Measurements from ENCODE around the gene PER3. TPM values are rescaled to one million over a fixed set of nuclear protein-coding genes. Genes with fewer than 3 reads are reported as not detected.

The PER3 gene
- total and polyA plus RNA-seq, 2 donors from 2014 or later: 5.1 to 23.8 TPM

DNA sequence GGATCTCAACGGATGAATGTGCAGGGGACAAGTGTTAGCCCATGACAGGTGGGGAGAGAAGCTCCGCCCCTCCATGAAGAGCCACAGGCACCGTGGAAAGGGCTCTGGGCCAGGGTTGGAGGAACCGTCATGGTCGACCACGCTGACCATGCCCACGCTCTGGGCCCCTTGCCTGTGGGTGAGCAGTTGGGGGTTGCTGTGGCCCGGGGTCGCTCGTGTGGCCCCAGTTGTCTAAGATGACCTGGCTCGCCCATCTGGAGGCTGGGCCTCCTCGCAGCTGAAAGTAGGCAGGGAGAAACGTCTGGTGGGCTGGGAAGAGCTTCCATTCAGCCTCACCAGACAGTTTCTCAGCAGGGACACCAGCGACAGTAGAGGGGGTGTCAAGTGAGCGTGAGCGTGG, 81.9 kb downstream of the PER3 start:
- no peaks in the 10 kb centered on the region for H3K9me3 ChIP-seq (ENCODE audit: control insufficient read depth in 2 of 3, insufficient read depth in 1 of 3, low read length in 3 of 3)
- no peak overlapping the region for H3K4me3 ChIP-seq (ENCODE audit: low read length in 3 of 3)
- intact Hi-C loops (cut with DNase I): no loop called here
- FAIRE-seq (no peak), DNase-seq (no peak)
- no peak overlapping the region for H3K27ac ChIP-seq (ENCODE audit: low read depth in 2 of 2, low read length in 2 of 2)
- H3K27me3 ChIP-seq (ENCODE audit: control insufficient read depth, insufficient read depth, low read length): no peaks in the 10 kb centered on the region
- no peaks in the 10 kb centered on the region for H3K4me1 ChIP-seq (ENCODE audit: control insufficient read depth in 2 of 3, insufficient read depth in 2 of 3, low read depth in 1 of 3, low read length in 3 of 3)
- no peaks in the 10 kb centered on the region for H3K36me3 ChIP-seq (ENCODE audit: control insufficient read depth in 2 of 3, insufficient read depth in 3 of 3, low read length in 3 of 3)
- no peak overlapping the region for H3K9ac ChIP-seq (ENCODE audit: low read length in 3 of 3)
- TF ChIP-seq, protein P1, sequence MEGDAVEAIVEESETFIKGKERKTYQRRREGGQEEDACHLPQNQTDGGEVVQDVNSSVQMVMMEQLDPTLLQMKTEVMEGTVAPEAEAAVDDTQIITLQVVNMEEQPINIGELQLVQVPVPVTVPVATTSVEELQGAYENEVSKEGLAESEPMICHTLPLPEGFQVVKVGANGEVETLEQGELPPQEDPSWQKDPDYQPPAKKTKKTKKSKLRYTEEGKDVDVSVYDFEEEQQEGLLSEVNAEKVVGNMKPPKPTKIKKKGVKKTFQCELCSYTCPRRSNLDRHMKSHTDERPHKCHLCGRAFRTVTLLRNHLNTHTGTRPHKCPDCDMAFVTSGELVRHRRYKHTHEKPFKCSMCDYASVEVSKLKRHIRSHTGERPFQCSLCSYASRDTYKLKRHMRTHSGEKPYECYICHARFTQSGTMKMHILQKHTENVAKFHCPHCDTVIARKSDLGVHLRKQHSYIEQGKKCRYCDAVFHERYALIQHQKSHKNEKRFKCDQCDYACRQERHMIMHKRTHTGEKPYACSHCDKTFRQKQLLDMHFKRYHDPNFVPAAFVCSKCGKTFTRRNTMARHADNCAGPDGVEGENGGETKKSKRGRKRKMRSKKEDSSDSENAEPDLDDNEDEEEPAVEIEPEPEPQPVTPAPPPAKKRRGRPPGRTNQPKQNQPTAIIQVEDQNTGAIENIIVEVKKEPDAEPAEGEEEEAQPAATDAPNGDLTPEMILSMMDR (IDR thresholded peaks at IDR 0.05; ENCODE audit: borderline replicate concordance, extremely low read depth, insufficient read depth): no peak

DNA sequence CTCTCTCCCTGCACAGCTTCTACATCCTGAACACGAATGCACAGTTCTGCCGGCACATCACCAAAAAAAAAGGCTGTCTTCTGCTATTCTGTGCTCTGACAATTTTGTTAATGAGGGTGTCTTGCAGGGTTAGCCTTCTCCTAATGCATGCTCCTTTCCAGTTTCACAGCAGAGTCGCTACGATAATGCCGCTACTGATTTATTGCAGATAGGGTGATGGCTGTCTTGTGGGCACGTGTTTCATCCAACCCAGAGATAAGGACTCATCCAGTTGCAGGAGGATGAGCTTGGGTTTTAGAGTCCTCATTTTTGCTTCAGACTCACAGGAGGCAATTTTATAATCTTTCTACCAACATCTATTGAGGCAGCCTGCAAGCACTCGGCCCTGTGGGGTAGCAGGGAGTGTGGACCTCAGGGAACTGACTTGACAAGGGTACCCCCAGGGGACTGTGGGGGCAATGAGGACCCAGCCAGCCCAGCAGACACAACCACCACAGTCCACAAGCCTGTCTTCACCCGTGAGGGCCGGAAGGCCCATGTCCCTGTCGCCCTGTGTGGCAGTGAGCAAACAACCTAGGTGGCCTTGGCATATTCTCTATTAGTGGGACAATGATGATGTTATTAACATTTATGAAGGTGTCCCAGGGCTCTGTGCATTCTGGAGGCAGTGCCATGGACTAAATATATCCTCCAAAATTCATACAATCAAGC, 84.1 kb downstream of the PER3 start:
- FAIRE-seq: no peak
- H3K36me3 ChIP-seq (ENCODE audit: control insufficient read depth in 2 of 3, insufficient read depth in 3 of 3, low read length in 3 of 3): no peaks in the 10 kb centered on the region
- H3K27ac ChIP-seq (ENCODE audit: low read depth in 2 of 2, low read length in 2 of 2): no peak overlapping the region
- H3K9me3 ChIP-seq (ENCODE audit: control insufficient read depth in 2 of 3, insufficient read depth in 1 of 3, low read length in 3 of 3): no peaks in the 10 kb centered on the region
- TF ChIP-seq, protein P1 (IDR thresholded peaks at IDR 0.05; ENCODE audit: borderline replicate concordance, extremely low read depth, insufficient read depth): no peak
- intact Hi-C loops (cut with DNase I): no loop called here
- no peak for DNase-seq
- no peaks in the 10 kb centered on the region for H3K27me3 ChIP-seq (ENCODE audit: control insufficient read depth, insufficient read depth, low read length)
- no peak overlapping the region for H3K9ac ChIP-seq (ENCODE audit: low read length in 3 of 3)
- H3K4me3 ChIP-seq (ENCODE audit: low read length in 3 of 3): no peak overlapping the region
- no peaks in the 10 kb centered on the region for H3K4me1 ChIP-seq (ENCODE audit: control insufficient read depth in 2 of 3, insufficient read depth in 2 of 3, low read depth in 1 of 3, low read length in 3 of 3)

DNA sequence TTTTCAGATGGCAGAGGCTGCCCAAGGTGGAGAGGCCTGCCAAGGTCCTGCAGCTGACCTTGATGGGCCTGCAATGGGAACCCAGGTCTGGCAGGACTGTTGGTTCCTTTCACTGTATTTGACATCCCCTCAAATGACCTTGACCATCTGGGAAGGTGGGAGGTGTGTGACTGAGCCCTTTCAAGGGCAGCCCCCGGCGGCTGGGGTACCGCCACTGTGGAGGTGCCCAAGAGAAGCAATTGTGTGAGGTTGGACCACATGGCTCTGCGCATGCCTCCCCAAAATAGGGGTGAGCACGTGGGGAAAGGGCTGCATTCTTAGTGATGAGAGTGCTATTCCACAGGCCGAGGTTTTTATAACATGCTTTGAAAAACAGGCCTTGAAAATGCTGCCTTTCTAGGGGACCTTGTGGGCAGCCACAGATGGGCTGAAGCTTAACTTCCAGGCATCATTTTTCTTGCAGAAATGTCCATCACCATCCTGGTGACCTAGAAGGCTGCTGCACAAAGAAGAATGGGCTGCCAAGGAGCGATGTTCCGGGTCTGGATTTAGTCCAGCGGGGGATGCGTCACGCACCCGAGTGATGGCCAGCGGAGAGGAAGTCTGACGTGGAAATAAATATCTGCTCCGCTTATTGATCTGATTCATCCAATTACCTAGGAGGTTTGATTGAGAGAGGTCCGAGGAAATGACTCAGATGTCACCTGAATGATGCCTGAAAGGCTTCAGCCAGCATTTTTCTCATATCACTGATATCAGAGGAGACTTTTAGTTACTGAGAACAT, 85.2 kb downstream of the PER3 start:
- DNase-seq (no peak), FAIRE-seq (no peak)
- Histone ChIP-seq H3K27me3 (ENCODE audit: control insufficient read depth, insufficient read depth, low read length) (no peaks in the 10 kb centered on the region), H3K4me1 (ENCODE audit: control insufficient read depth in 2 of 3, insufficient read depth in 2 of 3, low read depth in 1 of 3, low read length in 3 of 3) (no peaks in the 10 kb centered on the region), H3K9me3 (ENCODE audit: control insufficient read depth in 2 of 3, insufficient read depth in 1 of 3, low read length in 3 of 3) (no peaks in the 10 kb centered on the region), H3K36me3 (ENCODE audit: control insufficient read depth in 2 of 3, insufficient read depth in 3 of 3, low read length in 3 of 3) (no peaks in the 10 kb centered on the region), H3K27ac (ENCODE audit: low read depth in 2 of 2, low read length in 2 of 2) (no peak overlapping the region), H3K9ac (ENCODE audit: low read length in 3 of 3) (no peak overlapping the region), H3K4me3 (ENCODE audit: low read length in 3 of 3) (no peak overlapping the region)
- intact Hi-C loops (cut with DNase I): no loop called here
- TF ChIP-seq, protein P1 (IDR thresholded peaks at IDR 0.05; ENCODE audit: borderline replicate concordance, extremely low read depth, insufficient read depth): no peak
